ENCODE data around the gene EPB41L5.

- TF ChIP-seq CTCF (IDR thresholded peaks at IDR 0.05; ENCODE audit: low read length) (no peak), EZH2 (optimal IDR thresholded peaks at IDR 0.05; ENCODE audit: low read depth, low read length) (no peak)
Observed at GRCh38 chr2:120208381-120209353, 195.8 kb downstream of the EPB41L5 start.
